Left renal pelvis (tissue), 4 donors: ENCODE results near the gene STK39. TPM values are rescaled to one million over a fixed set of nuclear protein-coding genes. Genes with fewer than 3 reads are reported as not detected.
"Not testable (repeated sequence)": the region's sequence is repeated elsewhere in the genome, so short reads cannot be mapped to it uniquely, and the experiment has no call there.

Experiments
- DNase-seq, 4 donors: peaks; one replicate each; pipeline ENCODE4 v3.0.0-alpha.2; 2013; ENCODE audit warnings: low read depth in 4 of 4, low spot score in 3 of 4
- polyA plus RNA-seq, 4 donors: library from polyadenylated mRNA; unstranded; fragments of 120-200 nt; gene quantifications; one replicate each; pipeline ENCODE4 v1.2.1, GENCODE V29; 2013; ENCODE audit not compliant: insufficient read length in 4 of 4

The STK39 gene
- polyA plus RNA-seq, 4 donors = 30.1 to 40.2 (median 32.5) TPM

- DNase-seq = no peak
These were observed 103.6 kb downstream of the STK39 start for GRCh38 chr2:168143813-168144212.

GRCh38 chr2:168140892-168141291, 106.5 kb downstream of the STK39 start:
- no peak for DNase-seq

GRCh38 chr2:168139852-168140251, 107.5 kb downstream of the STK39 start:
- DNase-seq = no peak

GRCh38 chr2:168138901-168139300, 108.5 kb downstream of the STK39 start:
- DNase-seq = no peak

GRCh38 chr2:168138374-168138773, 109.0 kb downstream of the STK39 start:
- DNase-seq = no peak

- no peak for DNase-seq
These were observed 109.8 kb downstream of the STK39 start for GRCh38 chr2:168137510-168138180.

- DNase-seq = no peak
These were observed 110.9 kb downstream of the STK39 start for GRCh38 chr2:168136392-168136977.

- DNase-seq = no peak
These were observed 111.8 kb downstream of the STK39 start for GRCh38 chr2:168135630-168136029.

- no peak for DNase-seq
These were observed 112.3 kb downstream of the STK39 start for GRCh38 chr2:168135121-168135520.

GRCh38 chr2:168134485-168134884, 112.9 kb downstream of the STK39 start:
- DNase-seq = no peak

- DNase-seq = no peak
These were observed 115.0 kb downstream of the STK39 start for GRCh38 chr2:168132389-168132788.

- DNase-seq = no peak
These were observed 117.0 kb downstream of the STK39 start for GRCh38 chr2:168130346-168130745.

- DNase-seq = no peak
These were observed 120.0 kb downstream of the STK39 start for GRCh38 chr2:168127371-168127770.

- DNase-seq = not testable (repeated sequence)
These were observed 125.2 kb downstream of the STK39 start for GRCh38 chr2:168122210-168122609.

GRCh38 chr2:168120730-168121129, 126.7 kb downstream of the STK39 start:
- no peak for DNase-seq

- DNase-seq = no peak
These were observed 127.1 kb downstream of the STK39 start for GRCh38 chr2:168120310-168120709.

GRCh38 chr2:168119515-168120141, 127.8 kb downstream of the STK39 start:
- DNase-seq = peak in 1 of 4 donors; percentile 44

- DNase-seq = peak; percentile 66 to 78 (median 74)
These were observed 128.5 kb downstream of the STK39 start for GRCh38 chr2:168118733-168119514.

- DNase-seq = no peak
These were observed 130.9 kb downstream of the STK39 start for GRCh38 chr2:168116448-168116847.

GRCh38 chr2:168114619-168115018, 132.8 kb downstream of the STK39 start:
- DNase-seq = no peak

GRCh38 chr2:168114040-168114439, 133.4 kb downstream of the STK39 start:
- no peak for DNase-seq
